Fibroblast of peridontal ligament (primary cell): ENCODE measurements around the gene UBR4.

Source experiments
- DNase-seq: peaks from one replicate; pipeline ENCODE4 v3.0.0-alpha.2; 2010; ENCODE audit errors: extremely low read depth

Gene UBR4

GRCh38 chr1:19036813-19037605 is 173.1 kb downstream of the UBR4 start:
- no peak for DNase-seq

GRCh38 chr1:19036041-19036812 is 173.8 kb downstream of the UBR4 start:
- peak; percentile 6 for DNase-seq

- no peak for DNase-seq
Observed at GRCh38 chr1:19035377-19036040, 174.6 kb downstream of the UBR4 start.

- DNase-seq = no peak
Observed at GRCh38 chr1:19034721-19035120, 175.3 kb downstream of the UBR4 start.

- DNase-seq = no peak
Observed at GRCh38 chr1:19033926-19034680, 176.0 kb downstream of the UBR4 start.

GRCh38 chr1:19033515-19033839 is 176.6 kb downstream of the UBR4 start:
- no peak for DNase-seq

GRCh38 chr1:19032701-19033514 is 177.2 kb downstream of the UBR4 start:
- no peak for DNase-seq

- no peak for DNase-seq
Observed at GRCh38 chr1:19032413-19032695, 177.7 kb downstream of the UBR4 start.

GRCh38 chr1:19029191-19030085 is 180.6 kb downstream of the UBR4 start:
- DNase-seq = no peak

- no peak for DNase-seq
Observed at GRCh38 chr1:19028546-19029129, 181.4 kb downstream of the UBR4 start.

GRCh38 chr1:19028110-19028509 is 182.0 kb downstream of the UBR4 start:
- no peak for DNase-seq
